ENCODE measurements around the gene SCN2B.

SCN2B gene

GRCh38 chr11:118149493-118149892, 26.9 kb downstream of the SCN2B start:
- Histone ChIP-seq H3K9ac (ENCODE audit: low read depth, low read length, poor library complexity, severe bottlenecking) (no peak overlapping the region), H3K4me3 (ENCODE audit: low read length, poor library complexity, severe bottlenecking) (no peak overlapping the region), H3F3A (ENCODE audit: low read depth) (no peaks in the 10 kb centered on the region), H3K9me2 (replicated peaks; ENCODE audit: low read depth, low read length) (no peaks in the 10 kb centered on the region), H2AFZ (ENCODE audit: low read length) (no peak overlapping the region), H3K27me3 (ENCODE audit: insufficient read depth, low read length, poor library complexity, severe bottlenecking) (peaks cover 39% of the 10 kb centered on the region), H4K20me1 (ENCODE audit: insufficient read depth, low read length, poor library complexity, severe bottlenecking) (no peaks in the 10 kb centered on the region), H3K79me2 (ENCODE audit: insufficient read depth, low read length) (no peaks in the 10 kb centered on the region), H3K9me3 (ENCODE audit: insufficient read depth, low read depth, low read length) (no peaks in the 10 kb centered on the region), H3K36me3 (ENCODE audit: insufficient read depth, low read length) (no peaks in the 10 kb centered on the region), H3K4me2 (ENCODE audit: low read depth, low read length, poor library complexity, severe bottlenecking) (no peak overlapping the region), H3K4me1 (ENCODE audit: insufficient read depth, low read length, poor library complexity, severe bottlenecking) (no peaks in the 10 kb centered on the region)
- TF ChIP-seq CTCF (conservative IDR thresholded peaks at IDR 0.05; ENCODE audit: low read length) = no peak
- no peak for TF ChIP-seq EZH2phosphoT487 (IDR thresholded peaks at IDR 0.05; ENCODE audit: borderline replicate concordance)

- H3K9me3 ChIP-seq (ENCODE audit: insufficient read depth, low read depth, low read length) = no peaks in the 10 kb centered on the region
- H3K9ac ChIP-seq (ENCODE audit: low read depth, low read length, poor library complexity, severe bottlenecking) = no peak overlapping the region
- H3K4me1 ChIP-seq (ENCODE audit: insufficient read depth, low read length, poor library complexity, severe bottlenecking) = no peaks in the 10 kb centered on the region
- no peak overlapping the region for H2AFZ ChIP-seq (ENCODE audit: low read length)
- H3K4me3 ChIP-seq (ENCODE audit: low read length, poor library complexity, severe bottlenecking) = no peak overlapping the region
- H3K36me3 ChIP-seq (ENCODE audit: insufficient read depth, low read length) = no peaks in the 10 kb centered on the region
- H3K79me2 ChIP-seq (ENCODE audit: insufficient read depth, low read length) = no peaks in the 10 kb centered on the region
- TF ChIP-seq CTCF (conservative IDR thresholded peaks at IDR 0.05; ENCODE audit: low read length) (no peak), EZH2phosphoT487 (IDR thresholded peaks at IDR 0.05; ENCODE audit: borderline replicate concordance) (no peak)
- no peaks in the 10 kb centered on the region for H3F3A ChIP-seq (ENCODE audit: low read depth)
- no peak overlapping the region for H3K4me2 ChIP-seq (ENCODE audit: low read depth, low read length, poor library complexity, severe bottlenecking)
- H3K27me3 ChIP-seq (ENCODE audit: insufficient read depth, low read length, poor library complexity, severe bottlenecking) = peaks cover 32% of the 10 kb centered on the region
- H3K9me2 ChIP-seq (replicated peaks; ENCODE audit: low read depth, low read length) = no peaks in the 10 kb centered on the region
- no peaks in the 10 kb centered on the region for H4K20me1 ChIP-seq (ENCODE audit: insufficient read depth, low read length, poor library complexity, severe bottlenecking)
Observed at GRCh38 chr11:118148856-118149255, 27.6 kb downstream of the SCN2B start.

GRCh38 chr11:118148240-118148639, 28.2 kb downstream of the SCN2B start:
- Histone ChIP-seq H3K79me2 (ENCODE audit: insufficient read depth, low read length) (no peaks in the 10 kb centered on the region), H4K20me1 (ENCODE audit: insufficient read depth, low read length, poor library complexity, severe bottlenecking) (no peaks in the 10 kb centered on the region), H3K4me3 (ENCODE audit: low read length, poor library complexity, severe bottlenecking) (no peak overlapping the region), H3K4me2 (ENCODE audit: low read depth, low read length, poor library complexity, severe bottlenecking) (no peak overlapping the region), H3K36me3 (ENCODE audit: insufficient read depth, low read length) (no peaks in the 10 kb centered on the region), H3K4me1 (ENCODE audit: insufficient read depth, low read length, poor library complexity, severe bottlenecking) (no peaks in the 10 kb centered on the region), H3K9me3 (ENCODE audit: insufficient read depth, low read depth, low read length) (no peaks in the 10 kb centered on the region), H3K27me3 (ENCODE audit: insufficient read depth, low read length, poor library complexity, severe bottlenecking) (peaks cover 26% of the 10 kb centered on the region), H3K9ac (ENCODE audit: low read depth, low read length, poor library complexity, severe bottlenecking) (no peak overlapping the region), H3K9me2 (replicated peaks; ENCODE audit: low read depth, low read length) (no peaks in the 10 kb centered on the region), H3F3A (ENCODE audit: low read depth) (no peaks in the 10 kb centered on the region), H2AFZ (ENCODE audit: low read length) (peak overlapping the region; percentile 76)
- TF ChIP-seq CTCF (conservative IDR thresholded peaks at IDR 0.05; ENCODE audit: low read length) (no peak), EZH2phosphoT487 (IDR thresholded peaks at IDR 0.05; ENCODE audit: borderline replicate concordance) (no peak)

All from Loucy (cell line).